ENCODE data around the gene TMEM30A. TPM values are rescaled to one million over a fixed set of nuclear protein-coding genes. Genes with fewer than 3 reads are reported as not detected.
A peak's percentile ranks its signal among the peaks of the same experiment; 100 is the strongest.

TMEM30A gene
- total RNA-seq, 4 donors from 2014 or later, result 28.9 to 86.2 (median 56.5) TPM

DNA sequence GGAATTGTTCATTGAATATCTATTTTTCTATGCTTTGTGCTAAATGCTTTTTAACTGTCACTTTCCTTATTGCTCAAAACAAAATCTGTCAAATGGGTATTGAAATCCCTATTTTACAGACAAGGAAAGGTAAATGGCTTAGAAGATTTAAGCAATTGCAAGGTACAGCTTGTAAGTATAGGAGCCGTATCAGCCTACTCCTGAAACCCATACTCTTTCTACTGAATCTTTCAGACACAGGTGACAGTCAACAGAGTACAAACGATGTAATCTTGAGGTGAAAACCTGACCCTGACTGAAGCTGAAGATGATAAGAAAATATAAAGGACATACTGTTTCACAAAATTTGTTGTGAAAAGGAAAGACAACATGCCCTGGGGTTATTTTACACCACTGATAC lies 34.0 kb downstream of the TMEM30A start:
- intact Hi-C loops (cut with DNase I; ENCODE audit: low total_unique reads), result no loop called here
- no peaks in the 10 kb centered on the region for H3K4me1 ChIP-seq
- H3K4me3 ChIP-seq, result no peak overlapping the region
- no peak overlapping the region for H3K27ac ChIP-seq
- no peaks in the 10 kb centered on the region for H3K9me3 ChIP-seq
- no peaks in the 10 kb centered on the region for H3K27me3 ChIP-seq
- DNase-seq, result no peak
- peaks cover 0 to 8% (median 3%) of the 10 kb centered on the region in 4 donors for H3K36me3 ChIP-seq
- in situ Hi-C loops (cut with MboI; ENCODE audit: low pct_ligation_motif_present in 1 of 4, low pct_unique_long_range_greater_than_20kb in 1 of 4, low sequenced_read_pairs in 3 of 4), result no loop called here
- WGBS, 2 donors (ENCODE audit: low coverage in 1 of 2), result 64 to 70% methylated on average over 2 of the region's 2 CpGs
- TF ChIP-seq POLR2AphosphoS5 (IDR thresholded peaks at IDR 0.05), result no peak
- no peak for TF ChIP-seq POLR2A (IDR thresholded peaks at IDR 0.05)
- TF ChIP-seq, protein P1, sequence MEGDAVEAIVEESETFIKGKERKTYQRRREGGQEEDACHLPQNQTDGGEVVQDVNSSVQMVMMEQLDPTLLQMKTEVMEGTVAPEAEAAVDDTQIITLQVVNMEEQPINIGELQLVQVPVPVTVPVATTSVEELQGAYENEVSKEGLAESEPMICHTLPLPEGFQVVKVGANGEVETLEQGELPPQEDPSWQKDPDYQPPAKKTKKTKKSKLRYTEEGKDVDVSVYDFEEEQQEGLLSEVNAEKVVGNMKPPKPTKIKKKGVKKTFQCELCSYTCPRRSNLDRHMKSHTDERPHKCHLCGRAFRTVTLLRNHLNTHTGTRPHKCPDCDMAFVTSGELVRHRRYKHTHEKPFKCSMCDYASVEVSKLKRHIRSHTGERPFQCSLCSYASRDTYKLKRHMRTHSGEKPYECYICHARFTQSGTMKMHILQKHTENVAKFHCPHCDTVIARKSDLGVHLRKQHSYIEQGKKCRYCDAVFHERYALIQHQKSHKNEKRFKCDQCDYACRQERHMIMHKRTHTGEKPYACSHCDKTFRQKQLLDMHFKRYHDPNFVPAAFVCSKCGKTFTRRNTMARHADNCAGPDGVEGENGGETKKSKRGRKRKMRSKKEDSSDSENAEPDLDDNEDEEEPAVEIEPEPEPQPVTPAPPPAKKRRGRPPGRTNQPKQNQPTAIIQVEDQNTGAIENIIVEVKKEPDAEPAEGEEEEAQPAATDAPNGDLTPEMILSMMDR (IDR thresholded peaks at IDR 0.05), result no peak
- no peak for TF ChIP-seq EP300 (IDR thresholded peaks at IDR 0.05; ENCODE audit: low read depth)

DNA sequence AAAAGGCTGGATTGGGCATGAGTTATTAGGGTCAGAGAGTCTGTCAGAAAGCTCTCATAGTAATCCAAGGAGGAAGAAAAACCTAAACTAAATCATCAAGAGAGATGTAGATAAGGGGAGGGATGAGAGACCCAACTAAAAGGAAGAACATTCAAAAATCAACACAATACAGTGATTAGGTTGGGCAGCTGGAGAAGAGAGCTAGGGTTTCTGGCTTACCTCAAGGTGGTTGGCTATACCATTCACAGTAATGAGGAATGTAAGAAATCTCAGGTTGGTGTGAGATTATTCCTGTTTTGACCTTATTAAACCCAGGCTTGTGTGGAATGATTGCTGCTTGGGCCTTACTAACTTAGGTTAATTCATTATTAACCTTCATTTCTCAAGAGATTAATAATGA lies 34.8 kb downstream of the TMEM30A start:
- intact Hi-C loops (cut with DNase I; ENCODE audit: low total_unique reads) (no loop called here), in situ Hi-C loops (cut with MboI; ENCODE audit: low pct_ligation_motif_present in 1 of 4, low pct_unique_long_range_greater_than_20kb in 1 of 4, low sequenced_read_pairs in 3 of 4) (no loop called here)
- no peak overlapping the region for H3K27ac ChIP-seq
- H3K4me1 ChIP-seq, result peaks cover 0 to under 1% (median 0%) of the 10 kb centered on the region in 4 donors
- no peak overlapping the region for H3K4me3 ChIP-seq
- no peaks in the 10 kb centered on the region for H3K27me3 ChIP-seq
- no peak for DNase-seq
- no peak for TF ChIP-seq POLR2A (IDR thresholded peaks at IDR 0.05)
- no peak for TF ChIP-seq POLR2AphosphoS5 (IDR thresholded peaks at IDR 0.05)
- TF ChIP-seq EP300 (IDR thresholded peaks at IDR 0.05; ENCODE audit: low read depth), result no peak
- H3K9me3 ChIP-seq, result no peaks in the 10 kb centered on the region
- H3K36me3 ChIP-seq, result peaks cover 0 to 1% (median under 1%) of the 10 kb centered on the region in 4 donors

DNA sequence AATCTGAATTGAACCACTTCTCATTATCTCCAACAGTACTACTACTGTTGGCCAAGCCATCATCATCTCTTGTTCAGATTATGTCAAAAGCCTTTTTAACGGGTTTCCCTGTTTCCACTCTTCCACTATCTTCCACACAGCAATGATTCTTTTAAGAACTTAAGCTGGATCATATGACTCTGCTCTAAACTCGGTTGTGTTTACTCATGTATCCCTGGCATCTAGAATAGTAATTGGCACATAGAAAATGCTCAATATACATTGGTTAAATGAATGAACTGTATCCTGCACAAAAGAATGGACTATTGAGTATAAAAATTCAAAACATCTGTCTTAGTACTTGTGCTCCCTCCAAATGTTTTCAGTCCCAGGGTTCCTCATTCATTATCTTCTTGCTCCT lies 38.2 kb downstream of the TMEM30A start:
- Histone ChIP-seq H3K4me3 (no peak overlapping the region), H3K27me3 (no peaks in the 10 kb centered on the region), H3K36me3 (no peaks in the 10 kb centered on the region), H3K9me3 (no peaks in the 10 kb centered on the region), H3K27ac (no peak overlapping the region), H3K4me1 (peaks cover 0 to 23% (median 15%) of the 10 kb centered on the region in 4 donors)
- DNase-seq, result no peak
- TF ChIP-seq POLR2A (IDR thresholded peaks at IDR 0.05), result no peak
- TF ChIP-seq, protein P1 (IDR thresholded peaks at IDR 0.05), result no peak
- TF ChIP-seq EP300 (IDR thresholded peaks at IDR 0.05; ENCODE audit: low read depth), result no peak
- no peak for TF ChIP-seq POLR2AphosphoS5 (IDR thresholded peaks at IDR 0.05)
- in situ Hi-C loops (cut with MboI; ENCODE audit: low pct_ligation_motif_present in 1 of 4, low pct_unique_long_range_greater_than_20kb in 1 of 4, low sequenced_read_pairs in 3 of 4) (no loop called here), intact Hi-C loops (cut with DNase I; ENCODE audit: low total_unique reads) (no loop called here)
- WGBS, 2 donors (ENCODE audit: low coverage in 1 of 2), result 29 to 41% methylated on average over 2 of the region's 2 CpGs

DNA sequence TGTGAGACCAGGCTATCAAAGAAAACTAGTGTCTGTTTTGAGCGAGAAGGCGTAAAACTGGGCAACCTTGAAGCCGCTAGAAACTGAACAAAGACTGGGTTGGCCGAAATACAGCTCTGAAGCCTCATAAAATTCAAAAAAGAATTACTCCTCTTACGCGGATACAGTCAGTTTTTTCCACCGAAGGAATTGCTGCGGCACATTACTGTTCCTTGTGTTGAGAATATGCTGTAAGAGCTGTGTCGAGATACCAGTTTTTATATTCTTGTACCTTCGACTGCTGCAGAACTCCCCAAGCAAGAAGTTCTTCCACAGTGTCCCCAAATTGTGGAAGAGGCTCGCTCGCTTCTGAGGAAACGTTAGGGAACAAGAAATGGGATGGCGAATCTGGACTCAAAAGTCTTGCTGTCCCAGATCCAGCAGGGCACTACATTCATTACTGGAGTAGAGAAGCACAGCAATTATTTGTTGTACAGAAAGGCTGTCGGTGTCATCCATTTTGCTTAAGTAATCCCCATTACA lies 40.5 kb downstream of the TMEM30A start:
- in situ Hi-C loops (cut with MboI; ENCODE audit: low pct_ligation_motif_present in 1 of 4, low pct_unique_long_range_greater_than_20kb in 1 of 4, low sequenced_read_pairs in 3 of 4), result no loop called here
- peaks cover 0 to 33% (median 18%) of the 10 kb centered on the region in 4 donors for H3K4me1 ChIP-seq
- TF ChIP-seq POLR2A (IDR thresholded peaks at IDR 0.05) (no peak), EP300 (IDR thresholded peaks at IDR 0.05; ENCODE audit: low read depth) (no peak)
- TF ChIP-seq, protein P1 (IDR thresholded peaks at IDR 0.05), result no peak

More for the DNA sequence above, 40.5 kb downstream of the TMEM30A start:
- H3K27me3 ChIP-seq, result no peaks in the 10 kb centered on the region
- no peaks in the 10 kb centered on the region for H3K9me3 ChIP-seq
- WGBS, 2 donors (ENCODE audit: low coverage in 1 of 2), result 10 to 13% methylated on average over 8 to 15 of the region's 15 CpGs
- no peak for DNase-seq
- intact Hi-C loops (cut with DNase I; ENCODE audit: low total_unique reads), result no loop called here
- peaks cover 0 to 20% (median 9%) of the 10 kb centered on the region in 4 donors for H3K36me3 ChIP-seq
- H3K4me3 ChIP-seq, result peak overlapping the region; percentile 38 to 74 (median 57)
- peak overlapping the region; percentile 89 to 95 (median 92) for H3K27ac ChIP-seq
